ACC112 (cell line): ENCODE results near the gene DIPK1B.

Source experiments
- H2AFZ ChIP-seq: fragments of 200-600 bp; sonication (generic); one replicate; pipeline ENCODE4 v1.6.0; 2017; ENCODE audit warnings: antibody characterized with exemption, low read length; ENCODE audit not compliant: unreplicated experiment
- H3K27ac ChIP-seq: fragments of 200-600 bp; sonication (generic); 2 replicates; pipeline ENCODE4 v1.5.1; 2014; ENCODE audit warnings: low read depth, mild to moderate bottlenecking, antibody characterized with exemption, low read length, moderate library complexity
- H3K27me3 ChIP-seq: fragments of 200-600 bp; sonication (generic); 2 replicates; pipeline ENCODE4 v1.6.1; 2014; ENCODE audit warnings: mild to moderate bottlenecking, antibody characterized with exemption, low read length, moderate library complexity, mixed read lengths; ENCODE audit not compliant: insufficient read depth
- H3K36me3 ChIP-seq: fragments of 200-600 bp; sonication (generic); 2 replicates; pipeline ENCODE4 v1.6.1; 2016; ENCODE audit warnings: mild to moderate bottlenecking, antibody characterized with exemption, low read length, moderate library complexity, mixed read lengths; ENCODE audit not compliant: insufficient read depth
- H3K4me1 ChIP-seq: fragments of 200-600 bp; sonication (generic); one replicate; pipeline ENCODE4 v1.6.1; 2016; ENCODE audit warnings: low read length, mixed read lengths; ENCODE audit not compliant: insufficient read depth, unreplicated experiment, control insufficient read depth
- H3K4me3 ChIP-seq: fragments of 200-600 bp; sonication (generic); 2 replicates; pipeline ENCODE4 v1.5.1; 2014; ENCODE audit warnings: mild to moderate bottlenecking, low read depth, low read length
- H3K79me2 ChIP-seq: fragments of 200-600 bp; sonication (generic); one replicate; pipeline ENCODE4 v1.6.0; 2016; ENCODE audit warnings: low read length; ENCODE audit not compliant: control insufficient read depth, unreplicated experiment, insufficient read depth

DIPK1B gene

GRCh38 chr9:136668983-136669790, 43.2 kb upstream of the DIPK1B start:
- H2AFZ ChIP-seq: no peak overlapping the region

GRCh38 chr9:136669791-136670464, 42.4 kb upstream of the DIPK1B start:
- Histone ChIP-seq H2AFZ (no peak overlapping the region), H3K36me3 (0 out of 2 replicates have a peak, but pooled peaks cover 2% of the 10 kb centered on the region), H3K4me1 (peaks cover 2% of the 10 kb centered on the region), H3K79me2 (no peaks in the 10 kb centered on the region), H3K4me3 (no peak overlapping the region), H3K27ac (no peak overlapping the region), H3K27me3 (no peaks in the 10 kb centered on the region)

More at GRCh38 chr9:136668983-136669790, 43.2 kb upstream of the DIPK1B start:
- Histone ChIP-seq H3K79me2 (no peaks in the 10 kb centered on the region), H3K4me1 (peaks cover 2% of the 10 kb centered on the region), H3K4me3 (no peak overlapping the region), H3K27ac (no peak overlapping the region), H3K27me3 (no peaks in the 10 kb centered on the region), H3K36me3 (no peaks in the 10 kb centered on the region)

- H3K36me3 ChIP-seq: 0 out of 2 replicates have a peak, but pooled peaks cover 2% of the 10 kb centered on the region
These were observed 41.7 kb upstream of the DIPK1B start for GRCh38 chr9:136670576-136671253.

GRCh38 chr9:136671254-136671614, 41.1 kb upstream of the DIPK1B start:
- Histone ChIP-seq H3K4me1 (peaks cover 2% of the 10 kb centered on the region), H3K36me3 (0 out of 2 replicates have a peak, but pooled peaks cover 2% of the 10 kb centered on the region), H2AFZ (no peak overlapping the region), H3K4me3 (no peak overlapping the region), H3K79me2 (no peaks in the 10 kb centered on the region), H3K27me3 (no peaks in the 10 kb centered on the region), H3K27ac (no peak overlapping the region)

More at GRCh38 chr9:136670576-136671253, 41.7 kb upstream of the DIPK1B start:
- no peak overlapping the region for H3K4me3 ChIP-seq
- H2AFZ ChIP-seq: no peak overlapping the region
- H3K27me3 ChIP-seq: no peaks in the 10 kb centered on the region
- H3K27ac ChIP-seq: no peak overlapping the region
- H3K4me1 ChIP-seq: peaks cover 2% of the 10 kb centered on the region
- H3K79me2 ChIP-seq: no peaks in the 10 kb centered on the region

- Histone ChIP-seq H3K27ac (no peak overlapping the region), H3K4me3 (no peak overlapping the region), H2AFZ (no peak overlapping the region), H3K4me1 (peaks cover 2% of the 10 kb centered on the region), H3K79me2 (no peaks in the 10 kb centered on the region), H3K36me3 (0 out of 2 replicates have a peak, but pooled peaks cover 2% of the 10 kb centered on the region), H3K27me3 (no peaks in the 10 kb centered on the region)
These were observed 40.5 kb upstream of the DIPK1B start for GRCh38 chr9:136671646-136672430.

GRCh38 chr9:136672431-136673087, 39.8 kb upstream of the DIPK1B start:
- no peaks in the 10 kb centered on the region for H3K27me3 ChIP-seq
- no peak overlapping the region for H3K27ac ChIP-seq

GRCh38 chr9:136673088-136673974, 39.0 kb upstream of the DIPK1B start:
- H3K79me2 ChIP-seq: no peaks in the 10 kb centered on the region
- no peaks in the 10 kb centered on the region for H3K27me3 ChIP-seq
- 0 out of 2 replicates have a peak, but pooled peaks cover 2% of the 10 kb centered on the region for H3K36me3 ChIP-seq
- H2AFZ ChIP-seq: no peak overlapping the region
- no peak overlapping the region for H3K4me3 ChIP-seq
- H3K4me1 ChIP-seq: peaks cover 2% of the 10 kb centered on the region
- no peak overlapping the region for H3K27ac ChIP-seq

More at GRCh38 chr9:136672431-136673087, 39.8 kb upstream of the DIPK1B start:
- no peak overlapping the region for H2AFZ ChIP-seq
- no peak overlapping the region for H3K4me3 ChIP-seq
- H3K36me3 ChIP-seq: 0 out of 2 replicates have a peak, but pooled peaks cover 2% of the 10 kb centered on the region
- no peaks in the 10 kb centered on the region for H3K79me2 ChIP-seq
- peaks cover 2% of the 10 kb centered on the region for H3K4me1 ChIP-seq

- Histone ChIP-seq H3K79me2 (no peaks in the 10 kb centered on the region), H3K27ac (no peak overlapping the region), H3K27me3 (no peaks in the 10 kb centered on the region), H3K36me3 (0 out of 2 replicates have a peak, but pooled peaks cover 2% of the 10 kb centered on the region), H2AFZ (no peak overlapping the region), H3K4me3 (no peak overlapping the region), H3K4me1 (peaks cover 2% of the 10 kb centered on the region)
These were observed 38.2 kb upstream of the DIPK1B start for GRCh38 chr9:136673975-136674785.
